VCaP (cell line): ENCODE data around the gene PRXL2C.
"Not testable (repeated sequence)": the region's sequence is repeated elsewhere in the genome, so short reads cannot be mapped to it uniquely, and the experiment has no call there.

Experiments used
- H3K27ac ChIP-seq: fragments of 450-650 bp; 2 replicates; pipeline ENCODE4 v1.5.1; 2017
- TF ChIP-seq, protein P1 (sequence below): fragments of 450-650 bp; conservative IDR thresholded peaks from 2 replicates; pipeline ENCODE4 v1.5.1; 2017; ENCODE audit warnings: mild to moderate bottlenecking, moderate library complexity

PRXL2C gene

DNA sequence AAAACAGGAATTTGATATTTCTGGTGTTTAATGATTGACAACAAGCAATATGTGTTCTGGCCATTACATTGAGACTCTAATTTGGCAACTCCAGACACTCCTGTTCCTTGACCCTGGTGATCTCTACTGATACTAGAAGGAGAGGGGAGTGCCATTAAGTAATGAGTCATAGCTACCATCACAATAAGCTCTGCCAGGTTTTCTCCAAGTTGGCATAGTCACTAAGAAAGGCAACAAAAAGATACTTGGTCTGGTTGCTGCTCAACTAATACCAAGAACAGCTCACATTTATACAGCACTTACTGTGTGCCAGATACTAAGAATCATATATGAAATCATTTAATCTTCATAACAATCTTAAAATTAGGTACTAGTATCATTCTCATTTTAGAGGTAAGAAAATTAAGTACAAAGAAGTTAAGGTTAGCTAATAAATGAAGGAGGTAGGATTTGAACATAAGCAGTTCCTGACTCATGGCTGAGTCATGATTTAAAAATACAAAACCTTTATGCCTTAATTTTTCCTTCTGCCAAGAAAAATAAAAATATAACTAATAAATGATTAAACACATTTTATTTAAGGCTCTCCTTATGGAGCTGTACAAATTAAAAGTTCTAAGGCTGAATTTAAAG lies 19.9 kb upstream of the PRXL2C start:
- TF ChIP-seq, protein P1, sequence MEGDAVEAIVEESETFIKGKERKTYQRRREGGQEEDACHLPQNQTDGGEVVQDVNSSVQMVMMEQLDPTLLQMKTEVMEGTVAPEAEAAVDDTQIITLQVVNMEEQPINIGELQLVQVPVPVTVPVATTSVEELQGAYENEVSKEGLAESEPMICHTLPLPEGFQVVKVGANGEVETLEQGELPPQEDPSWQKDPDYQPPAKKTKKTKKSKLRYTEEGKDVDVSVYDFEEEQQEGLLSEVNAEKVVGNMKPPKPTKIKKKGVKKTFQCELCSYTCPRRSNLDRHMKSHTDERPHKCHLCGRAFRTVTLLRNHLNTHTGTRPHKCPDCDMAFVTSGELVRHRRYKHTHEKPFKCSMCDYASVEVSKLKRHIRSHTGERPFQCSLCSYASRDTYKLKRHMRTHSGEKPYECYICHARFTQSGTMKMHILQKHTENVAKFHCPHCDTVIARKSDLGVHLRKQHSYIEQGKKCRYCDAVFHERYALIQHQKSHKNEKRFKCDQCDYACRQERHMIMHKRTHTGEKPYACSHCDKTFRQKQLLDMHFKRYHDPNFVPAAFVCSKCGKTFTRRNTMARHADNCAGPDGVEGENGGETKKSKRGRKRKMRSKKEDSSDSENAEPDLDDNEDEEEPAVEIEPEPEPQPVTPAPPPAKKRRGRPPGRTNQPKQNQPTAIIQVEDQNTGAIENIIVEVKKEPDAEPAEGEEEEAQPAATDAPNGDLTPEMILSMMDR = no peak
- no peak overlapping the region for H3K27ac ChIP-seq

DNA sequence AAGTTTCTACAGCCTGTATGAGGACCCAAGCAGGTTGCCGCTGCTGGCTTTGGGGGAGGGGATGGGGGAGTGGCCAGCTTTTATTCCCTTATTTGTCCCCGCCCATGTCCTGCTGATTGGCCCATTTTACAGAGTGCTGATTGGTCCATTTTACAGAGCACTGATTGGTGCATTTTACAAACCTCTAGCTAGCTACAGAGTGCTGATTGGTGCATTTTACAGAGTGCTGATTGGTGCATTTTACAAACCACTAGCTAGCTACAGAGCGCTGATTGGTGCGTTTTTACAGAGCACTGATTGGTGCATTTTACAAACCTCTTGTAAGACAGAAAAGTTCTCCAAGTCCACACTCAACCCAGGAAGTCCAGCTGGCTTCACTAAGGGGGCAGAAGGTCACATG lies 18.7 kb upstream of the PRXL2C start:
- H3K27ac ChIP-seq = not testable (repeated sequence)

DNA sequence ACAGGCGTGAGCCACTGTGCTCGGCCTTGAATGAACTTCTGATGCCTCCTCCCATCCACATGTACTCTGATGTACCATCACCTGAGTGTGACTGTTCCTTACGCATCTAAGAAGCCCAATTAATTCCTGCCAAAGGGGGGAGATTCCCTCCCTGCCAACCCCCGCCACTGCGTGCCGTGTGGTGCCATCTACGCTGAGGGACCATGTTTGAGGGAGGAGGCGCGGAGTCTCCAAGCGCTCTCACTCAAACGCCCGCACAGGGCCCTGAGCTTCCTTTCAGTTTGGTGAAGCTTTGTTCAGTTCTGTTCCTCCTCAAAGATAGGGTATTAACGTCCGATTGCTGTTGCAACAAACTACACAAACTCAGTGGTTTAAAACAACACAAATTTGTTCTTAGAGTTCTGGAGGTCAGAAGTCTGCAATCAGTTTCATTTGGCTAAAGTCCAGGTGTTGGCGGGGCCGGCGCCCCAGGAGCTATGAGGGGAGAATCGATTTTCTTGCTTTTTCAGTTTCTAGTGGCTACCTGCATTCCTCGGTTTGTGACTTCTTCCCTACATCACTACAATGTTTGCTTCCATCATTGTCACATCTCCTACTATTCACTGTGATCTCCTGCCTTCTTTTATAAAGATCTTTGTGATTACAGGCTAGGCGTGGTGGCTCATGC lies 13.9 kb upstream of the PRXL2C start:
- TF ChIP-seq, protein P1 = no peak
- no peak overlapping the region for H3K27ac ChIP-seq

DNA sequence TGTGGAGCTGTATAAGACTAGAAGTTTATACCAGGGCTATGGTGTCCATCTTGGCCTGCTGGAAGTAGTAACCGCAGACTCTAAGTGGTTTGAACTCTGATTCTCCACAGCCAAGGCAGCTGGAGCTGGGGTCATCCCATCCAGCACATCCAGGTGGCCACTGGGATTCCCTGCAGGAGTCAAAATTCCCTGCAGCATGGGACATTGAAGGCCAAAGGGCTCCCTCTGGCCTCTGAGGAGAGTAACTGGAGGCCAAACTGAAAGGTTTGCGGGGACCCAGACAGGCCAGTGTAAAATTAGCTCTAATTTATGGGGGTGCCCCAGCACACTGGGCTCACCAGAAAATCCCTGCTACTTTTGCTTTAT lies 12.2 kb upstream of the PRXL2C start:
- TF ChIP-seq, protein P1 = no peak
- no peak overlapping the region for H3K27ac ChIP-seq

DNA sequence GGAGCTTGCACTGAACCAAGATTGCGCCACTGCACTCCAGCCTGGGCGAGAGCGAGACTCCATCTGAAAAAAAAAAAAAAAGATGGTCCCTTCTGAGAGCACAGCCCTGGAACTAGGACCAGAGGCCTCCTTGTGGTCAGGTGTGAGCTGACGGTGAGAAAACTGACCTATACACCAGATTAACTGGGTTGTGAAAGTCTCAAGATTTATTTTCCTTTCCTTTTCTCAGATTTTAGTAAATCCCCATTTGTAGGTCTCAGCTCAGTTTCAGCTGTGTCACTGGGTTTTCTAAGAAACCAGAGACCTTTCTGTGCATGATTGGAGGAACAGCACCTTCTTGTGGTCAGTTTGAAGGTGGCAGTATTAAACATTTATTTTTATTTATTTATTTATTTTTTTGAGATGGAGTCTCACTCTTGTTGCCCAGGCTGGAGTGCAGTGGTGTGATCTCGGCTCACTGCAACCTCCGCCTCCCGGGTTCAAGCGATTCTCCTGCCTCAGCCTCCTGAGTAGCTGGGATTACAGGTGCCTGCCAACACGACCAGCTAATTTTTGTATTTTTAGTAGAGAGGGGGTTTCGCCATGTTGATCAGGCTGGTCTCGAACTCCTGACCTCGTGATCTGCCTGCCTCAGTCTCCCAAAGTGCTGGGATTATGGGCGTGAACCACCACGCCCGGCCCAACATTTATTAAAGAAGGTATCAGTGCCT lies 11.7 kb upstream of the PRXL2C start:
- H3K27ac ChIP-seq = not testable (repeated sequence)
- TF ChIP-seq, protein P1 = peak; percentile 89

DNA sequence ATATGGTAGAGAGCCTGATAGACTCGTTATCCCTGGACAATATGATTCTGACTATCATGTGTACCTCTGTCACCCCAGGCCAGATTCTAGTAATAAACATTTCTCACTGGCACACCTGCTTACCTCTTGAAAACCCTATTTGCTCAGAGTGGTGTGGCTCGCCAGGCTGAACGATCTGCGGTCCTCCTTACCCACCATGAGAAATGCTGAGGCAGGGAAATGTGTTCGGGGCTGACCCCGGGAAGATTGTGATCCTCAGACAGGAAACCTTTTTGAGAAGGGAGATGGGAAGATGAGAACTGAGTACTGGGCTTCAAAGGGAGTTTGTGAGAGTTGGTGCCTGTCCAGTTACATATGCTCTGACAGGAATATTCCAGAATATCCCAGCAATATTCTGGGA lies 10.7 kb upstream of the PRXL2C start:
- H3K27ac ChIP-seq = no peak overlapping the region
- TF ChIP-seq, protein P1 = no peak

DNA sequence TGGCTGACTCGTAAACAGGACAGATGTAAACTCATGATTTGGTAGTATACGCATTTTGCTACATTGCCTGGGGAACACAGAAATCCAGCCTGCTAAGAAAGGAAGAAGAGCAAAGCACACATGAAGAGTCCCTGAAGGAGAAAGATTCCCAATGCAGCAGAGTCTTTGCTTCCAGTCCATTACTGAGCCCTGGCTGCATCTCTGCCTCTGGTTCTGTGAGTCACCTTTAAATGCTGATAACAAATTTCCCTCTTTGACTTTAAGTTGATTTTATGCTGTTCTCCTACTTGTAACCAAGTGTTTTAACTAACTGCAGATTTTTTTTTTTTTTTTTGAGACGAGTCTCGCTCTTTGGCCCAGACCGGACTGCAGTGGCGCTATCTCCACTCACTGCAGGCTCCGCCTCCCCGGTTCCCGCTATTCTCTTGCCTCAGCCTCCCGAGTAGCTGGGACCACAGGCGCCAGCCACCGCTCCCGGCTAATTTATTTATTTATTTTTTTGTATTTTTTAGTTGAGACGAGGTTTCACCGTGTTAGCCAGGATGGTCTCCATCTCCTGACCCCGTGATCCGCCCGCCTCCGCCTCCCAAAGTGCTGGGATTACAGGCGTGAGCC lies 8.5 kb upstream of the PRXL2C start:
- TF ChIP-seq, protein P1 = no peak
- H3K27ac ChIP-seq = no peak overlapping the region
